Stimulated activated CD8-positive, alpha-beta memory T cell treated with anti-CD3 and anti-CD28 coated beads, Interleukin-15, amount 100 ng/mL, for 1 hour (primary cell): Measurements from ENCODE around the gene XRRA1.

ENCODE experiments used
- DNase-seq: peaks from one replicate; pipeline ENCODE4 v3.0.0-alpha.2; 2020; ENCODE audit warnings: low read depth

Gene XRRA1

DNA sequence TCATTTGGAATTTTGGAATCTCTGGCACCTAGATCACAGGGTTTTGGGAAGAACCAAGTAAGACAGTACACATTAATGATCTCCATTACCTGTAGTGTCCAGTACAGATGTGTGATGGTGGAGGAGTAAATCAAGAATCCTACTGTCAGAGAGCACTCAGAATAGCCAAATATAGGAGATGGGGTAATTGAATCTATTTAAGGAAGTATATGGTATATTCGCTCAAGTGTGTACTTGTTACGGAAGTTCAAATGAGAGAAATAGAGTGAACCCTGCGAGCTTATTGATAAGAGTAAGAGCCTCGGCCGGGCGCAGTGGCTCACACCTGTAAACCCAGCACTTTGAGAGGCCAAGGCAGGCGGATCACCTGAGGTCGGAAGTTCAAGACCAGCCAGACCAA, 2.3 kb upstream of the XRRA1 start:
- no peak for DNase-seq

DNA sequence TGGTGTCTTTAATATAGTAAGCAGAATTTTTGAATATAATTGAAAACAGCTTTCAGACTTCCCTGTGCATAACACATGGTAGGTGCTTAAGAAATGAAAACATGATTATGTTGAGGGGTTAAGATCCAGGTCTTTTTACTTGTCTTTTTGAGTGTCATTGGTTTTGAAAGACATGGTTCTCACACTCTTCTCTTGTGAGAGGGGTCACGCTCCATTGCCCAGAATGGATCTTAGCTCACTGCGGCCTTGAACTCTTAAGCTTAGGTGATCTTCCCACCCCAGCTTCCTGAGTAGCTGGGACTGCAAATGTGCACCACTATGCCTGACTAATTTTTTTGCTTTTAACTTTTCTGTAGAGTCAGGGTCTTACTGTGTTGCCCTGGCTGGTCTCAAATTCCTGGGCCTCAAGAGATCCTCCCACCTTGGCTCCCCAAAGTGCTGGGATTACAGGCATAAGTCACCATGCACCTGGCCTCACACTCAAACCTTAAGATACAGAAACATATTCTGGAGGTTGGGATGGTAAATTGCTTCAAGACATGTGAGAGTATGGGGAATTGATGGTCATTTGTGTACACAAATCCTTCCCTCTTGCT, 1.6 kb upstream of the XRRA1 start:
- DNase-seq = no peak

DNA sequence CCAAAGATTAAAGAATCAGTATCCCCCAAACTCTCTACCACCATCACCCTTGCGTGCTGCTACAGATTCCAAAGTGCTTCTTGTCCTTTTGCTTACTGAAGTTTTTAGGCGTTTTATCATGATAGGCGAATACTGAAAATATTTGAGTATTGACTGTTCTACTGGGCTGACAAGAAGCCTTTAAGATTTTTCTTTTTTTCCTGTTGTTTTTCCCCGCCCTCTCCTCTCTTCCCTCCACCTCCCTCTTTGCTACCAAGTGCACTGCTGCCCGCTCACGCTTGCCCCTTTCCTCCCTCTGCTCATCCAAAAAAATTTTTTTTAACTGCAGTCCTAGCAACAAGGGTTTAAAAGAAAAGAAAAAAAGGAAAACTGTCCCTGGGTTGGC, 854 bp upstream of the XRRA1 start:
- DNase-seq = no peak

DNA sequence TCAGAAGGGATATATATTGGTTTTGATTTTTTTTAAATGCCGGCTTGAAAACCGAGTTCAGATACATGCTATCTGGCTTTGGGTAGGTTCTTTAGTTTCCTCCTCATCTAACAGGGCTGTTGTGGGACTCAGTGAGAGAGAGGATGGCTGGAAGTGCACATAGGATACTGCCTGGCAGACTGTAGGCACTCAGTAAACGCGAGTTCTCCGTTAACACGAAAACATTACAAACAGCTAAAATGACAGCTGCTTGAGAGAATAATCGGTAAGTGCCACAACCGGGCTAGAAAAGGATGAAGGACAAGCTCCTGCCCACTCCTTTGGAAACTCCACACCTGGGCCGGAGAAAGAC, 369 bp downstream of the XRRA1 start:
- no peak for DNase-seq

DNA sequence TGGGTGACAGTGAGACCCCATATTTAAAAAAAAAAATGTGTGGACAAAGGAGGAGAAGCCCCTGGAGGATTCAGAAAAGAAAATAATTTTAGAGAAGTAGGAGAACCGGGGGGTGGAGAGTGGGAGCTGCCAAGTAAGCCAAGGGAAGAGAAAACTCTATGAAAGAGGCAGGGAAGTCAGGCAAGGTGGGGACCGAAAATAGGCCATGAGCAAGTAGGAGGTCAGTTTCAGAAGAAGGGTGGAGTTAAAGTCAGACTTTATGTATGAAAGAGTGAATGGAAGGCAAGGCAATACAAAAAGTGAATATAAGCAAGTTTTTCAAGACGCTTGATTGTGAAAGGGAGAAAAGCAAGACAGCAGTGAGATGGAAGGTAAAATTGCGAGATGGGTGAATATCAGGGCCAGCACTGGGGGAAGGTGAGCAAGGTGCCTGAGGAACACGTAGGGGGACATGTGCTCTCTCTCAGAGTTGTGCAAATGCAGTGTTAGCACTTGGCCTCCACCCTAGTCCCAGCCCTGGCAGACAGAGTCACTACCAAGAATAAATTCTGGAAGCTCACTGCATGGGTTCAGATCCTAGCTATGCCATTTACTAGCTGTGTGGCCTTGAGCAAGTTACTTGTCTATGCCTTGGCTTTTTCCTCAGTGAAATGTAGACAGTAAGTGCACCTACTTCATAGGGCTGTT, 6.7 kb downstream of the XRRA1 start:
- no peak for DNase-seq

DNA sequence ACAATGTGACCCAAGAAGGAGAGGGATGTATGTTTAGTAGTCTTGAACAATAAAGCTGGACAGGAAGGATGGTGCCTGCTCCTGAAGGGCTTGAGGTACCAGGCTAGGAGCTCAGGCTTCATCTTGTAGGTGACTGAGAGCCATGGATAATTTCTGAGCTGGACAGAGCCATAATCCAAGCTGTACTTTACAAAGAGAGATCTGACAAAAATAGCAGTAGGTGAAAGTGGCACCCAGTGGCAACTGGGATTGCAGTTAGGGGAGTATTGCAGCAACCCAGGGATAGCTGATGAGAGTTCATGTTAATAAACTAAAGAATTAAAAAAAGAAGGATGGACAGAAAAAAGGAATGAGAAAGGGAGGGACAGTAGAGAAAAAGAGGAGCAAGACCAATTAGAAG, 7.4 kb downstream of the XRRA1 start:
- no peak for DNase-seq

DNA sequence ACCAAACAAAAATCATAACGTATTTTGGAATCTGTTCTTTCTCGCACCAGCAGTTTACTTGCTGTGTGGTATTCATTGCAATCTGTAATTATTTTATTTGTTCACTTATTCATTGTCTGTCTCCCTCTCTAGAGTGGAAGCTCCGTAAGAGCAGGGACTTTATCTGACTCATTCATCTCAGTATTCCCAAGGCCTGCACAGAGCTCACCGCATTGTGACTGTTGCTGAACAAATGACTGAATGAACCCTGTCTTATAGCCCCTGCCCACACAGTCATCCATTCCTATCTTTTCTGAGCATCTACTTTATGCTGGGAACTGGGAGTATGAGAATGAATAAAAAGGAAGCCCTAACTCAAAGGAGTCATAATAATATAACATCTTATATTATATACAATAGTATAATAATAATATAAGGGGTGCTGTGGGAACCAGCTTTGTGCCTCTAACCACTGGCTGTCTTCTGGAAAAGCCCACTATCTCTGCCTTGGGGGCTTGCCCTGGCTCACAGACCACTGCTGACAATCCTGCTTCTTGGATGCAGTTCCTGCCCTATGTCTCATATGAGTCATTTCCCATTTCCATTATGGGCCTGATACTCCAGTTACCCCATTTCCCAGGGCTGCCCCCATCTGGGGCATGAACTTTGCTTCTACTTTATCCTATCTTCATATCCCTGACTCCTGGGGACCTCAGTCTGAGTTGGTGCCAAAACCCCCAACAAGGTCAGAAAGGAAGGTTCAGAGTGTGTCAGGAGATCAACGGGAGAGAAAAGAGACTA, 11.0 kb downstream of the XRRA1 start:
- no peak for DNase-seq

DNA sequence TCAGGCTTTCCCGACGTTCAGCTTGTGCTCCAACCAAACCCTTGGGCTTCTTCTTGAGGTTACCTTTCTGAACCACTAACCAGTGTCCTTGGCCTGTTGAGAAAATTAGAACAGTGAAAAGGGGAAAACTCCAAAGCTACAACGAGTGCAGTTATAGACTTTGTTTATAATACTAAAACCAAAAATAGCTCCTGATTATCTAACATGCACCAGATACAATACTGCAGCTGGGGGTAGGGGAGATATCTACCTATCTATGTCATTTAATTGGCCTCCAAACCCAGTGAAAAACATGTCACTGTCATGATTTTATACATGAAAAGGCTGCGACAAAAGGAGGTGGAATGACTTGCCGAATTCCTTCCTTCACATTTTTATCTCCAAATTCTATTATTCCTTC, 11.9 kb downstream of the XRRA1 start:
- no peak for DNase-seq

DNA sequence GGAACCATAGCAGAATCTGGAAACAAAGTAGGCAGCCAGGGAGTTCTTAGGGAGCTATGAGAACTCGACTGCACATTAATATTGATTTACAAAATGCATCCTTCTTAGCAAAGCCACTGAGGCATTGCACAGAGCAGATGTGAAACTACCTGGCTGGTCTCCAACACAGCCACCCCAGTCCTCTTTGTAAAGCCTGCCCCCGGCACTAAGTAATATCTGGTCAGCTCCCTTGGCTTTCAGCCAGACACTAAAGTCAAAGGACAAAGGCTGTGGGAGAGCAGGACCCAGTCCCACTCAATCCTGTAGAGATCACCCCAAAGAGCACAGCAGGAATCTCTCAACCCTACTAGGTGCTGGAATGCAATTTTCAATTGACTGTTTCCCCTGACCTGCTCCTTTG, 12.8 kb downstream of the XRRA1 start:
- DNase-seq = no peak

DNA sequence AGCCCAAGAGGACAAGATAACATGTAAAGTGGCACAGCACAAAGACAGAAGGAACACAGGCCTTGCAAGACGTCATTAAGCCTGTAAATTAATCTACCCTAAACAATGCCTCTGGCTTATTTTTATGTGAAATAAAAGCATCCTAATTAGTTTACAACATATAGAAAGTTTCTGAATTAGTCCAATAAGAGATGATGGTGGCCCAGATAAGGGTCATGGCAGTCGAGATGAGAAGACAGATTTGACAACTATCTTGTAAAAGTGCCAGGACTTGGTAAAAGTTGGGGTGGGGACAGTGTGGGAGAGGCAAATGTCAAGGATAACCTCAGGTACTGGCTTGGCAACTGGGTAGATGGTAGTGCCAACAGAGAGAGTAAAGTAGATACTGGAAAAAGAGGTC, 13.6 kb downstream of the XRRA1 start:
- DNase-seq = no peak

DNA sequence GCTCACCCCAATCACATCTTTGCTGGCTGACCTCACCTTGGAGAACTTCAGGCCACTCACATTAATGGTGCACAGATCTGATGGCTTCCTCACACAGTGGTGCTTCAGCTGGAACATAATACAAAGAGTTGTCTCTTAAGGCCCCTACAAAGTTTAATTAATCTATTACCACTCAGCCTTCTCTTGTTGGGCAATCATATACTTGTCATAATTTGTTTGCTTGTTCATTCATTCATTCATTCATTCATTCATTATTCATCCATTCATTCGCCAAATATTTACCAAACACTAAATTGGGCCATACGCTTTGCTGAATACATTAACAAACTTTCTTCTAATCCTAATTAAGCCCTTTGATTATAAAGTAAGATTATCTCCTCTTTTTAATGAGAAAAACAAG, 15.1 kb downstream of the XRRA1 start:
- DNase-seq = no peak

DNA sequence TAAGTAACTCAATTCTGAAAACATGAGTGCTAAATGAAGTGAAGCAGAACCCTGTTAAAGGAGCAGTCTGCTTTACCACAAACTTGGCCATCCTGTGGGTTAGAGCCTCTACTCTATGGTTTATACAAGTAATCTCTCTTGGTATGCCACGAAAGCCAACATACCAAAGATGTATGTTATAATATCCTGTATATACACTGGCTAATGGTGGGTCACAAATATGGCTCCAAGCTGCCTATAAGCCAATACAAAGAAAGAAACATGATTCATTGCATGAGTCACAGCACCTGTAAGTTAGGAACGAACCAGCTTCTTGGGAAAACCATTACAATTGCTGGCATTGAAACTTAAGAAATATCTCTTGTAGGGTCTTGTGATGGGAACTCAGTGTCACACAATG, 16.1 kb downstream of the XRRA1 start:
- no peak for DNase-seq

DNA sequence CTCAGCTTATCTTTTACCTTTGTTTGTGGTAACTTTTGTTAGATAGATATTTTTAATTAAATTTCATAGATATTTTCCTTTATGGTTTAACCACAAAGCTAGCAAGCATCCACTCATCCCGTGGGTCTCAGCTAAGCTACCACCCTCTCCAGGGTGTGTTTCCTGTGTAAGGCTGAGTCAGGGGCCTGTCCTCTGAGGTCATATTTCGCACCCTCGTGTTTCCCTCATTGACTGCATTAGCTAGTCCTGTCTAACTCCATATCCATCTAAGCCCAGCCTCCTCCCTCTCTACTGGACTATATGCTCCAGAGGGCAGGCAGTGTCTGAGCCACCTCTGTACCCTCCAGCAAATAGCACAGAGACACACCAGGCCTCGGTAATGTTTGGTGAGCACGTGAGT, 16.7 kb downstream of the XRRA1 start:
- no peak for DNase-seq

DNA sequence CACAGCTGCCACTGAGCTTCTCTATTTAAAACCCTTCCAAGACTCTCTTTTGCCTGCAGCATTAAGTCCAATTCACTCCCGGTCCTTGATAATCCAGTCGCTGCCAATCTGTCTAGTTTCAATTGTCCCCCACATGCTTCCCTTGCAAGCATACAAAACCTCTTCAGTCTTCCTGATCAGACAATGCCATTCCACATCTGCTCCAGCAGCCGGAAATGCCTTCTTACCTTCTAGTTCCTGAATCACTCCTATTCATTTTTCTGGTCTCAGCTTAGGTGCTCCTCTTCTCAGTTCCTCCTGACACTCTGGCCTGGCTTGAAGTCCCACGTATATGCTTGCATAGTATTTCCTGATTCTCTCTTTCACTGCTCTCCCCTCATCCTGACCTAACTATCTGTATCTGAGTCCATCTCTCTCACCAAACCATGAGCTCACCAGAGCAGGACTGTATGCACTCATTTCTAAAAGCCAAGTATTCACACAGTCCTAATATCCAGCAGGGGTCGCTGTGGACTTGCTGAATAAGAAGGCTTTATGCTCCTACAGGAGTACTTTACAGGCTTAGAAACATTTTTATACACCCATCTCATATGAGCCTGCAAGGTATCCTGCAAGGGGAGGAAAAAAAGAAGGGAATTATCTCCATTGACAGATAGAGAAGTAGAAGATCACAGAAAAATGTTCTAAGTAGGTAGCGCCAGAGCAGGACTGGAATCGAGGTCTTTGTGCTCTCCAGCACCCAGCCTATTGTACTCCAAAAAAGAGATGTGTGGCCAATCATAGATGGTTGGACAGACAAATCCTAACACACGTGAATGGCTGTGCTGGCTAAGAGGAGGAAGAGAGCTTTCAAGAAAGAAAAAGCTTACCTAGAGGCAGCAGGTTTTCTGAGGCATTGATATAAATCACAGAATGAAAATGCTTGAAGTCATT, 19.2 kb downstream of the XRRA1 start:
- DNase-seq = peak; percentile 51

DNA sequence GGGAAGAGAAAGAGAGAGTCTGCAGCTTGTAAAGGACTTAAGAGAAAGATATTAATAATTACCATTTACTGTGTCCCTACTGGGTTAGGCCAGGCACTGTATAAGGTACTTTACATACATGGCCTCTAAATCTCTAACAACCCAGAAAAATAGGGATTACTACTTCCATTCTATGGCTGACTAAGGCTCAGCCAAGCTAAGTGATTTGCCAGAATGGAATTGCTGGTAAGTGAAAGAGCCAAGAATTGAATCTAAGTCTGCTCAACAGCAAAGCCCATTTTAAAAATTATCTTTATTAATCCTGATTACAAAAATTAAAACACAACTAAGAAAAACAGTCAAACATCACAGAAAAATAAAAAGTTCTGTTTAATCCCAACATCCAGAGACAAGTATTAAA, 21.4 kb downstream of the XRRA1 start:
- DNase-seq = no peak

DNA sequence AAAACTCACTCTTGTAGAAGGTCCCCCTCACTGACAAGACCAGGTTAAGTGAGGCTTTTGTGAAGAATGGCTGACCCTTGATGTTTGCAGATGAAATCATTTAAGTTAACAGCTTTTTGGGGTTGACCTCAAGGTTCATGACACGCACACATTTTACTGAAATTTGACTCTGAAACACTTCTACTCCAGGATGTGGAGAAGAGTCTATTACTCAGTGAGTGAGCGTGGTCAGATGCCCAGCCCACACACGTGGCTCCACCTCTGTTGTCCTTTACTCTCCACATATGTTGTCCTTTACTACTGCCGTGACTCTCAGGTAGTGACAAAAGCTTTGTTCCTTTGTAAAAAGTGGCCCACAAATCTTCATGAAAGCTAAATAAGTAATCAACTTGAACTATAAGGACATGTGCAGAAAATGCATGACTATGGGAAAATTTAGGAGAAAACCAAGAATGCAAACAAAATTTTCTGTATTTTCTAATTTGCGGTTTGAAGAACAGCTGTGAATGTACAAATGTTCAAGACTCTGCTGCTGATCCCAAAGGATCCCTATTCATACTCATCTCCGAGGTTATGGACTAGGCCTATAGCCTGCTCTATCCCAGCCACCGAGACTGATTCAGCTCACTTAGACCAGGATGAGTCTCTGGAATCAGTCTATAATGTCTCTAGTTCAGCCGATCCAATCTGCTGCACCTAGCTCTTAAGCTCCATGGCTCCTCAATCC, 22.4 kb downstream of the XRRA1 start:
- DNase-seq = no peak

DNA sequence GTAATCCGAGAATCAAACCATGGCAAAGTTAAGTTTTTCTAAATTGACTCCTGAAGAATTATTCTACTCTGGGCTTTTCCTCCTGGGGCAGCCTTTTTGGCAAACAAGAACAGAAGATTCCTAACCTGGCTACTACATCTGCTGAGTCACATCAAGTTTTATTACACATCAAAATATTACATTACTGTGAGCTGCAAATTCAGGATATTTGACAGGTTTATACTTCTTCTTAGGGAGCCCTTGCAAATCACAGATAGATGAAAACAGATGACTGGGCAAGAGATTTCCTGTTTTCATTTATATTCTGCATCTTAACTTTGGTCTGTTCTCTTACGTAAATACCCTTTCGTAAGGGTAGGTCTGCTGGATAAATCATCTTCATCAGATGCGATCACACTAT, 23.6 kb downstream of the XRRA1 start:
- DNase-seq = no peak

DNA sequence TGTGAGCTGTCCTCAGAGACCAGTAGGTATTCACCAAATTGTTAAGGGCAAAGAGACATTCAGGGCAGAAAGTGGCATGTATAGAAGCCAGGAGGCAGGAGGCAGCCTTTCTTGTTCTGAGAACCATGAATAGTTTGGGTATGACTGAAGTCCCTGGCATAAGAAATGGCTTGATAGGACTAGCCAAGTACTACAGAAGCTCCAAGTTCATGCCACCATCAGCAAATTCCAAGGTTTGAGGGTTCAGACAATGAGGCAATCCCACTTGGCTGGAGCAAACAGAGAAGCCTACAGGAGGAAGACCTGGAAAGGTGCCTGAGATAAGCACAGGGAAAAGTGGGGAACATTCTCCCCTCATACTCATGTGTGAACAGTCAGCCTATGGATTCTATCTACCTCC, 25.8 kb downstream of the XRRA1 start:
- no peak for DNase-seq

DNA sequence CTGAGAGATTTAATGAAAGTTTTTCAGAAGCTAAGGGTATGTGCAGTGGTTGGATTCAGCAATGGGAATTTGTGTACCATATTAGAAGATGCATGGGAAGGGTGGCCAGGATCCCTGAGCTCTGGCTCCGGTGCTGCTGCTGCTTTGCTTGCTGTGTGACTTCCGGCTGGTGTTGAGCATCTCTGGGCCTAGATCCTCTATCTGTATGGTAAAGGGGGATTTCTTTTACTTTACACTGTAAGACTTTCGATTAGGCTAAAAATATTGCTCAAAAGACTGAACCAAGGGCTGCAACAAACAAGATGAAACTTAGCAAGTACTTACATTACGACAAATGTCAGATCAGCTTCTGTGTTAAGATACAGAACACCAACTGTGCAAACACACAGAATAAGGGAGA, 39.1 kb downstream of the XRRA1 start:
- DNase-seq = no peak

DNA sequence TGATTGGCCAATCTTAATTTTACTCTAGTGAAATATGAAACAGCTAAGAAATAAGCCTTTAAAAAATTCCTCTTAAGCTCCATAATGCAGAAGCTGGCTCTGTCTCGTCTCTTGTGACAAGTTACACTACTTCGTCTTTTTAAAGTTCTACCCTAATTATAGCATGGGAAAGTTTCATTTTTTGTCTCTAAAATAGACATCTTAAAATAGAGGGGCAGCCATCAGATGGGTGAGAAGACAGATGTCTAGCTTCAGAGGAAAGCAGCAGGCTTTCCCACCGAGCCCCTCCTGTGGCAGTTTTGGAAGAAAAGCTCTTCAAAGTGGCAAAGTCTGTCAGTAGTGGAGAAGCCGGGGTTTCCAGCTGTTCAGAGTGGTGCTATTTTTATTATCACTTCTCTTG, 39.5 kb downstream of the XRRA1 start:
- no peak for DNase-seq

DNA sequence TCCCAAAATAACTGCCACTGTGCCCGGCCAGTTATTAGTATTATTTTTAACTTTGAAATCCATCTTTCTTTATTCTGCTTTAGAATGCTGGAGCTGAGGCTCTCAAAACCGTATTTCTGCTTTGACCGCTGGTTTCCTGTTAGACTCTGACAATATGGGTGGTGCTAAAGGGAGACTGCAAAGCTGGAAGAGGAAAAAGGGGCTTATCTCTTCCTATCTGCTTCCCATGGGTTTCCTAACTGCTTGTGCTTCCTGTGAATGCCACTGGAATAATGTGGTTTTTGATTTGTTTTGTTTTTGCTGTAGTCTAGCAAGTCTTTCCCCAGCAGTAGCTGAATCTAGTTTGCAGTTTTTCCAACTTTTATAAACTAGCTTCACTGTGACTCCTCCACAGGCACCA, 43.6 kb downstream of the XRRA1 start:
- DNase-seq = no peak

DNA sequence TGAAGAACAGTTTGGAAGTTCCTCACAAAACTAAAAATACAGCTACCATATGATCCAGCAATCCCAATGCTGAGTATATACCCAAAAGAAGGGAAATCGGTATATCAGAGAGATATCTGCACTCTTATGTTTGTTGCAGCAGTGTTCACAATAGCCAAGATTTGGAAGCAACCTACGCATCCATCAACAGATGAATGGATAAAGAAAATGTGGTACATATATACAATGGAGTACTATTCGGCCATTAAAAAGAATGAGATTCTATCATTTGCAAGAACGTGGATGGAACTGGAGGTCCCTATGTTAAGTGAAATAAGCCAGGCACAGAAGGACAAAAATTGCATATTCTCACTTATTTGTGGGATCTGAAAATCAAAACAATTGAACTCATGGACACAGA, 46.5 kb downstream of the XRRA1 start:
- no peak for DNase-seq
